ENCODE measurements around the gene ALLC. TPM values are rescaled to one million over a fixed set of nuclear protein-coding genes. Genes with fewer than 3 reads are reported as not detected.

ALLC gene
- total RNA-seq, 4 donors from 2014 or later, result not detected

DNA sequence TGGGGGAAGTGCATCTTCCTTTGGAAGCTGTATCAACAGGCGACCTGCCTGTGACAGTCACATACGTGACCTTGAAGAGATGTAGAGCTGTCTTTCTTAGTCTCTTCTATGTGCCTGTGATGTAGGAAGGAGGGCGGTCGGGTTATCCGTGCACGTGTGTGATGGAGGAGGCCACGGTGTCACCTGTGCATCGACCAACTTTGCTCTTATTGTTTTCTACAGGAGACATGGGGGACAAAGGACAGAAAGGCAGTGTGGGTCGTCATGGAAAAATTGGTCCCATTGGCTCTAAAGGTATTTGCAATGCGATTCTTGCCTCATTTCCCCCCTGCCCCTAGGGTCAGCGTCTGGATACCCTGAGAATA is 20.7 kb upstream of the ALLC start:
- H3K27me3 ChIP-seq, result no peaks in the 10 kb centered on the region
- intact Hi-C loops (cut with DNase I; ENCODE audit: low total_unique reads) (no loop called here), in situ Hi-C loops (cut with MboI; ENCODE audit: low sequenced_read_pairs in 4 of 4) (no loop called here)
- no peak overlapping the region for H3K27ac ChIP-seq
- H3K36me3 ChIP-seq, result no peaks in the 10 kb centered on the region
- no peak for DNase-seq
- no peaks in the 10 kb centered on the region for H3K4me1 ChIP-seq
- no peak for TF ChIP-seq POLR2A (IDR thresholded peaks at IDR 0.05)
- TF ChIP-seq, protein P1, sequence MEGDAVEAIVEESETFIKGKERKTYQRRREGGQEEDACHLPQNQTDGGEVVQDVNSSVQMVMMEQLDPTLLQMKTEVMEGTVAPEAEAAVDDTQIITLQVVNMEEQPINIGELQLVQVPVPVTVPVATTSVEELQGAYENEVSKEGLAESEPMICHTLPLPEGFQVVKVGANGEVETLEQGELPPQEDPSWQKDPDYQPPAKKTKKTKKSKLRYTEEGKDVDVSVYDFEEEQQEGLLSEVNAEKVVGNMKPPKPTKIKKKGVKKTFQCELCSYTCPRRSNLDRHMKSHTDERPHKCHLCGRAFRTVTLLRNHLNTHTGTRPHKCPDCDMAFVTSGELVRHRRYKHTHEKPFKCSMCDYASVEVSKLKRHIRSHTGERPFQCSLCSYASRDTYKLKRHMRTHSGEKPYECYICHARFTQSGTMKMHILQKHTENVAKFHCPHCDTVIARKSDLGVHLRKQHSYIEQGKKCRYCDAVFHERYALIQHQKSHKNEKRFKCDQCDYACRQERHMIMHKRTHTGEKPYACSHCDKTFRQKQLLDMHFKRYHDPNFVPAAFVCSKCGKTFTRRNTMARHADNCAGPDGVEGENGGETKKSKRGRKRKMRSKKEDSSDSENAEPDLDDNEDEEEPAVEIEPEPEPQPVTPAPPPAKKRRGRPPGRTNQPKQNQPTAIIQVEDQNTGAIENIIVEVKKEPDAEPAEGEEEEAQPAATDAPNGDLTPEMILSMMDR (IDR thresholded peaks at IDR 0.05 in 4 of 5, conservative IDR thresholded peaks at IDR 0.05 in 1 of 5), result no peak
- H3K4me3 ChIP-seq, result no peak overlapping the region
- no peak for ATAC-seq
- no peaks in the 10 kb centered on the region for H3K9me3 ChIP-seq

DNA sequence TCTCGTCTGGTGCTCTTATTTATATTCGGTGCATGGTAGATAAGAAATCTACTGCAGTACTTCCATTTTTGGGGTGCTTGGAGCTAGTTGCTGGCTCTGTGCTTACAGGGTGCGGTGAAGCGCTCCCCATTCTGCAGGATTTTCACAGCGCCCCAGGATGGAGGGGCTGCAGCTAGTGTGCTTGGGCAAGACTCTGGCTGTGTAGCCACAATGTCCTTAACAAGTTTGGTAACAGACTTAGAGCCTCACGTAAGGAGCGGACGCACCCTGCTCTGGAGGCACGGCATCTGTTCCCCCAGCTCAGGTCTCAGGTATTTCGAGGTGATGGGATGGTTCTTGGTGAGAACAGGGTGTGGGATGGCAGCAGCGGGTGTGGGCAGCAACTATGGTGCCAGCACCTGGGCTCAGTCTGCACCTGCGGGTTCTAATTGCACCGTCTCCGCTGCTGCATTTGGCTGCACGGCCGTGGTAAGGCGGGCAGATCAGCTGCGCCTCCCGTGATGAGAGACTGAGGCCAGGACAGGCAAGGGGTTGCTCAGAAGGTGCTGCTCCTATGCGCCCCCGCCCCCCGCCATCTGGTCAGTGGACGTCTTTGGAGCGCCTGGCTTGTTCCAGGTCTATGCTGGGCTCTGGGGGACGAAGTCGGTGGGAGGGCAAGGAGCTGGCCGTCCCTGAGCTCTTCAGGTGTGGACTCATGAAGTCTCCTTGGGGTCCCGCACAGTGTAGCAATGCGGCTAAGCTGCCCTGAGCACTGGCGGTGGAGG is 20.1 kb upstream of the ALLC start:
- intact Hi-C loops (cut with DNase I; ENCODE audit: low total_unique reads) (no loop called here), in situ Hi-C loops (cut with MboI; ENCODE audit: low sequenced_read_pairs in 4 of 4) (no loop called here)
- H3K27me3 ChIP-seq, result no peaks in the 10 kb centered on the region
- no peak for DNase-seq
- TF ChIP-seq POLR2A (IDR thresholded peaks at IDR 0.05), result no peak
- TF ChIP-seq, protein P1 (IDR thresholded peaks at IDR 0.05 in 4 of 5, conservative IDR thresholded peaks at IDR 0.05 in 1 of 5), result no peak
- H3K4me1 ChIP-seq, result no peaks in the 10 kb centered on the region
- H3K27ac ChIP-seq, result no peak overlapping the region
- H3K9me3 ChIP-seq, result no peaks in the 10 kb centered on the region
- H3K4me3 ChIP-seq, result no peak overlapping the region
- no peaks in the 10 kb centered on the region for H3K36me3 ChIP-seq
- ATAC-seq, result no peak

DNA sequence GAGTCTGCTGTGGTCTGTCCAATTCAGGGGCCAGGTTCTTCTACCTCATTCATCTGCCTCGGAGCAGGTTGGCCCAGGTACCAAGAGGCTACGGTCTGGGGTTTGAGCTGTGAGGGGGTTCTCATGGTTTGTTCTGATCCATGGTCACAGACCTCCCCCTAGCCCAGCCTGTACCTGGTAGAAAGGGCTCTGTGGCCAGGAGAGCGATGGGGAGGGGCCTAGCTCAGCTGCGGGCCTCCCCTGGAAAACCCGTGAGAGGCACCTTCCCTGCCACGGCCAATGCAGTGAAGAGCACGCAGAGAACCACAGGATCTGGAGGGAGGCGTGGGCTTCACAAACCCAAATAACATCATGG is 19.6 kb upstream of the ALLC start:
- DNase-seq, result no peak
- no peak for TF ChIP-seq POLR2A (IDR thresholded peaks at IDR 0.05)
- TF ChIP-seq, protein P1 (IDR thresholded peaks at IDR 0.05 in 4 of 5, conservative IDR thresholded peaks at IDR 0.05 in 1 of 5), result no peak
- intact Hi-C loops (cut with DNase I; ENCODE audit: low total_unique reads), result no loop called here

DNA sequence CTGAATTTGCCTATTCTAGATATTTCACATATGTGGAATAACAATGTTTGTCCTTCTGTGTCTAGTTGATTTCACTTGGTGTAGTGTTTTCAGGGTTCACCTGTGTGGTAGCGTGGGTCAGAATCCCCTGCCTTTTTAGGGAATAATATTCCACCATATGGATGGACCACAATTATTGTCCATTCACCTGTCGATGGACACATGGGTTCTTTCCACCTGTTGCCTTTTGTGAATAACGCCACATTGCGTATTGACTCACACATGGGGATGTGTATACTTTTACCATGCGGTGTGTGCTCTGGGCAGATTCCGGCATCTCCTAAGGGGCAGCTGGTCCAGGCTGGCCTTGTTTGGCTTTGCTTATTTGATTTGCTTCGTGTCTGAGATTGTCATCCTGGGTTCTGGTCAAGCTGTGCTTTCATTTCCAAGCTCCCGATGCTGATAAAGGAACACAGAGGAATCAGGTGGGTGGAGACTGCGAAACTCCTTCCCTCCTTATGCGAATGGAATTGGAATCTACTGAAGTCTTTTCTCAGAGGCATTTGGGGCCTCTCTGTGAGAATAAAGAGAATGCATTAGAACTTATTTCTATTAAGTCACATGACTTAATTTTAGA is 18.9 kb upstream of the ALLC start:
- Histone ChIP-seq H3K4me3 (no peak overlapping the region), H3K36me3 (no peaks in the 10 kb centered on the region), H3K27me3 (no peaks in the 10 kb centered on the region), H3K27ac (no peak overlapping the region), H3K4me1 (no peaks in the 10 kb centered on the region), H3K9me3 (no peaks in the 10 kb centered on the region)
- no peak for DNase-seq
- TF ChIP-seq, protein P1 (IDR thresholded peaks at IDR 0.05 in 4 of 5, conservative IDR thresholded peaks at IDR 0.05 in 1 of 5), result no peak
- no peak for TF ChIP-seq POLR2A (IDR thresholded peaks at IDR 0.05)
- intact Hi-C loops (cut with DNase I; ENCODE audit: low total_unique reads), result no loop called here
- in situ Hi-C loops (cut with MboI; ENCODE audit: low sequenced_read_pairs in 4 of 4), result no loop called here
- ATAC-seq, result no peak

More for the DNA sequence above, 19.6 kb upstream of the ALLC start:
- no peak for ATAC-seq
- in situ Hi-C loops (cut with MboI; ENCODE audit: low sequenced_read_pairs in 4 of 4), result no loop called here
- no peak overlapping the region for H3K27ac ChIP-seq
- H3K4me1 ChIP-seq, result no peaks in the 10 kb centered on the region
- H3K27me3 ChIP-seq, result no peaks in the 10 kb centered on the region
- H3K36me3 ChIP-seq, result no peaks in the 10 kb centered on the region
- H3K4me3 ChIP-seq, result no peak overlapping the region
- H3K9me3 ChIP-seq, result no peaks in the 10 kb centered on the region

Data from gastrocnemius medialis (tissue), 4 donors.